Measurements from ENCODE around the gene ZFYVE1. TPM values are rescaled to one million over a fixed set of nuclear protein-coding genes. Genes with fewer than 3 reads are reported as not detected.
A peak's percentile ranks its signal among the peaks of the same experiment; 100 is the strongest.

ZFYVE1 gene
- polyA plus RNA-seq, 1 of the 3 experiments (the other 2 are of a cell fraction), result 18.6 TPM

GRCh38 chr14:72924337-72924736 lies 102.6 kb downstream of the ZFYVE1 start:
- Histone ChIP-seq H3F3A (replicated peaks; ENCODE audit: insufficient read depth) (no peaks in the 10 kb centered on the region), H3K79me2 (ENCODE audit: insufficient read depth) (peaks cover 10% of the 10 kb centered on the region), H2AFZ (ENCODE audit: low read depth) (no peak overlapping the region), H3K36me3 (replicated peaks in 1 of 2; ENCODE audit: control insufficient read depth in 1 of 2, insufficient read depth in 2 of 2, low read length in 1 of 2) (no peaks in the 10 kb centered on the region), H3K9ac (no peak overlapping the region), H3K27me3 (ENCODE audit: insufficient read depth) (no peaks in the 10 kb centered on the region), H3K9me3 (no peaks in the 10 kb centered on the region), H3K4me1 (ENCODE audit: control insufficient read depth in 1 of 2, insufficient read depth in 2 of 2, low read depth in 1 of 2, low read length in 1 of 2) (peaks cover 0 to 12% of the 10 kb centered on the region in 2 experiments; a peak in 1 of 4 replicates), H4K20me1 (ENCODE audit: insufficient read depth) (no peaks in the 10 kb centered on the region), H3K9me2 (no peaks in the 10 kb centered on the region), H3K4me2 (no peak overlapping the region), H3K4me3 (ENCODE audit: low read depth in 2 of 2, low read length in 1 of 2) (no peak overlapping the region), H3K27ac (ENCODE audit: low read depth in 2 of 2, low read length in 1 of 2) (no peak overlapping the region)
- peak; percentile 40 for DNase-seq
- 36% methylated on average over 5 of the region's 5 CpGs for WGBS (ENCODE audit: low lambda C conversion rate)
- CTCF ChIA-PET, result interaction anchor here (0.7 to 4.3 kb wide), 5 partner anchors 20 to 410 kb away, joined by 3 to 34 read pairs (median 15); no protein-coding TSS in a partner anchor
- POLR2A ChIA-PET, result no interaction called here
- no peak for TF ChIP-seq YY1 (IDR thresholded peaks at IDR 0.05; ENCODE audit: low read depth)
- 0 out of 2 replicates have a peak, but pooled peaks have one; percentile 14 for TF ChIP-seq GATA2 (CRISPR knock-in tag; IDR thresholded peaks at IDR 0.05)

- Histone ChIP-seq H4K20me1 (ENCODE audit: insufficient read depth) (no peaks in the 10 kb centered on the region), H3K27me3 (ENCODE audit: insufficient read depth) (no peaks in the 10 kb centered on the region), H3F3A (replicated peaks; ENCODE audit: insufficient read depth) (no peaks in the 10 kb centered on the region), H3K4me2 (no peak overlapping the region), H2AFZ (ENCODE audit: low read depth) (no peak overlapping the region), H3K79me2 (ENCODE audit: insufficient read depth) (no peaks in the 10 kb centered on the region), H3K36me3 (replicated peaks in 1 of 2; ENCODE audit: control insufficient read depth in 1 of 2, insufficient read depth in 2 of 2, low read length in 1 of 2) (no peaks in the 10 kb centered on the region), H3K4me3 (ENCODE audit: low read depth in 2 of 2, low read length in 1 of 2) (no peak overlapping the region), H3K27ac (ENCODE audit: low read depth in 2 of 2, low read length in 1 of 2) (no peak overlapping the region), H3K9me3 (no peaks in the 10 kb centered on the region), H3K9ac (no peak overlapping the region), H3K9me2 (no peaks in the 10 kb centered on the region), H3K4me1 (ENCODE audit: control insufficient read depth in 1 of 2, insufficient read depth in 2 of 2, low read depth in 1 of 2, low read length in 1 of 2) (peaks cover 0 to 10% of the 10 kb centered on the region in 2 experiments; a peak in 1 of 4 replicates)
- TF ChIP-seq GABPA (IDR thresholded peaks at IDR 0.05; ENCODE audit: low read depth) (no peak), FOXM1 (IDR thresholded peaks at IDR 0.05; ENCODE audit: low read depth) (no peak), TCF12 (IDR thresholded peaks at IDR 0.05) (no peak), CHD2 (IDR thresholded peaks at IDR 0.05; ENCODE audit: low read length, partially characterized antibody) (no peak), FOSL2 (IDR thresholded peaks at IDR 0.05; ENCODE audit: borderline replicate concordance, low read depth) (no peak), IRF3 (IDR thresholded peaks at IDR 0.05; ENCODE audit: low read depth, low read length) (no peak), RCOR1 (IDR thresholded peaks at IDR 0.05; ENCODE audit: low read length) (no peak), MXI1 (IDR thresholded peaks at IDR 0.05; ENCODE audit: low read depth, low read length) (no peak), GATA2 (CRISPR knock-in tag; IDR thresholded peaks at IDR 0.05) (no peak), ELF1 (IDR thresholded peaks at IDR 0.05) (no peak)
- CTCF ChIA-PET, result interaction anchor here (0.9 to 2.6 kb wide), 3 partner anchors 26 to 407 kb away, joined by 3 to 12 read pairs (median 3); no protein-coding TSS in a partner anchor
- POLR2A ChIA-PET, result no interaction called here
- DNase-seq, result no peak
Measured at GRCh38 chr14:72921396-72921795, 105.5 kb downstream of the ZFYVE1 start.

GRCh38 chr14:72920008-72920407 lies 106.9 kb downstream of the ZFYVE1 start:
- Histone ChIP-seq H3K9ac (no peak overlapping the region), H3K27ac (ENCODE audit: low read depth in 2 of 2, low read length in 1 of 2) (no peak overlapping the region), H3K9me2 (no peaks in the 10 kb centered on the region), H3K4me1 (ENCODE audit: control insufficient read depth in 1 of 2, insufficient read depth in 2 of 2, low read depth in 1 of 2, low read length in 1 of 2) (peaks cover 0 to 4% of the 10 kb centered on the region in 2 experiments; a peak in 1 of 4 replicates), H3K4me2 (no peak overlapping the region), H3K36me3 (replicated peaks in 1 of 2; ENCODE audit: control insufficient read depth in 1 of 2, insufficient read depth in 2 of 2, low read length in 1 of 2) (no peaks in the 10 kb centered on the region), H3K27me3 (ENCODE audit: insufficient read depth) (no peaks in the 10 kb centered on the region), H3F3A (replicated peaks; ENCODE audit: insufficient read depth) (no peaks in the 10 kb centered on the region), H4K20me1 (ENCODE audit: insufficient read depth) (no peaks in the 10 kb centered on the region), H2AFZ (ENCODE audit: low read depth) (no peak overlapping the region), H3K4me3 (ENCODE audit: low read depth in 2 of 2, low read length in 1 of 2) (no peak overlapping the region), H3K79me2 (ENCODE audit: insufficient read depth) (no peaks in the 10 kb centered on the region), H3K9me3 (no peaks in the 10 kb centered on the region)
- TF ChIP-seq CTCF (IDR thresholded peaks at IDR 0.05) (peak; percentile 21; the same call in 1 of the 2 replicates), YY1 (IDR thresholded peaks at IDR 0.05; ENCODE audit: low read depth) (no peak), TEAD4 (IDR thresholded peaks at IDR 0.05; ENCODE audit: borderline replicate concordance, insufficient read depth) (no peak)
- no peak for DNase-seq
- ChIA-PET CTCF (interaction anchor here (1.0 to 2.6 kb wide), 2 partner anchors 15 to 406 kb away, joined by 3 to 12 read pairs; no protein-coding TSS in a partner anchor), POLR2A (no interaction called here)
- 83% methylated on average over 2 of the region's 2 CpGs for WGBS (ENCODE audit: low lambda C conversion rate)

All from SK-N-SH (cell line).